ENCODE measurements around the gene DYNC1I1. TPM values are rescaled to one million over a fixed set of nuclear protein-coding genes. Genes with fewer than 3 reads are reported as not detected.

DYNC1I1 gene
- total RNA-seq, 1 experiment from 2014 or later, result 3.6 TPM

GRCh38 chr7:95927756-95928155, 155.4 kb downstream of the DYNC1I1 start:
- no peaks in the 10 kb centered on the region for H3K27me3 ChIP-seq (replicated peaks; ENCODE audit: insufficient read depth, low read depth, low read length, poor library complexity)
- no TSS peak for BruUV-seq (replicated peaks)
- ChIA-PET CTCF (no interaction called here), POLR2A (ENCODE audit: low non-redundant PET) (no interaction called here)
- H3K27ac ChIP-seq (ENCODE audit: low read depth, low read length, poor library complexity, severe bottlenecking), result no peak overlapping the region
- no peak overlapping the region for H3K4me3 ChIP-seq (ENCODE audit: low read depth, low read length, poor library complexity, severe bottlenecking)
- no peak for DNase-seq (ENCODE audit: low spot score)
- intact Hi-C loops (cut with micrococcal nuclease; ENCODE audit: unreplicated experiment), result loop anchor here (10.0 kb wide), 1 partner anchor 47 kb away; no protein-coding TSS in a partner anchor
- TF ChIP-seq, protein P1, sequence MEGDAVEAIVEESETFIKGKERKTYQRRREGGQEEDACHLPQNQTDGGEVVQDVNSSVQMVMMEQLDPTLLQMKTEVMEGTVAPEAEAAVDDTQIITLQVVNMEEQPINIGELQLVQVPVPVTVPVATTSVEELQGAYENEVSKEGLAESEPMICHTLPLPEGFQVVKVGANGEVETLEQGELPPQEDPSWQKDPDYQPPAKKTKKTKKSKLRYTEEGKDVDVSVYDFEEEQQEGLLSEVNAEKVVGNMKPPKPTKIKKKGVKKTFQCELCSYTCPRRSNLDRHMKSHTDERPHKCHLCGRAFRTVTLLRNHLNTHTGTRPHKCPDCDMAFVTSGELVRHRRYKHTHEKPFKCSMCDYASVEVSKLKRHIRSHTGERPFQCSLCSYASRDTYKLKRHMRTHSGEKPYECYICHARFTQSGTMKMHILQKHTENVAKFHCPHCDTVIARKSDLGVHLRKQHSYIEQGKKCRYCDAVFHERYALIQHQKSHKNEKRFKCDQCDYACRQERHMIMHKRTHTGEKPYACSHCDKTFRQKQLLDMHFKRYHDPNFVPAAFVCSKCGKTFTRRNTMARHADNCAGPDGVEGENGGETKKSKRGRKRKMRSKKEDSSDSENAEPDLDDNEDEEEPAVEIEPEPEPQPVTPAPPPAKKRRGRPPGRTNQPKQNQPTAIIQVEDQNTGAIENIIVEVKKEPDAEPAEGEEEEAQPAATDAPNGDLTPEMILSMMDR (conservative IDR thresholded peaks at IDR 0.05; ENCODE audit: low read depth, low read length), result no peak
- TF ChIP-seq EZH2 (IDR thresholded peaks at IDR 0.05; ENCODE audit: borderline replicate concordance, low read depth, low read length, poor library complexity, severe bottlenecking), result no peak
- peaks cover 26% of the 10 kb centered on the region for H3K4me1 ChIP-seq (ENCODE audit: insufficient read depth, low read length, poor library complexity, severe bottlenecking)
- no peaks in the 10 kb centered on the region for H3K9me3 ChIP-seq (ENCODE audit: low read depth, low read length, poor library complexity, severe bottlenecking)
- H3K36me3 ChIP-seq (ENCODE audit: insufficient read depth, low read length, poor library complexity, severe bottlenecking), result no peaks in the 10 kb centered on the region

DNA sequence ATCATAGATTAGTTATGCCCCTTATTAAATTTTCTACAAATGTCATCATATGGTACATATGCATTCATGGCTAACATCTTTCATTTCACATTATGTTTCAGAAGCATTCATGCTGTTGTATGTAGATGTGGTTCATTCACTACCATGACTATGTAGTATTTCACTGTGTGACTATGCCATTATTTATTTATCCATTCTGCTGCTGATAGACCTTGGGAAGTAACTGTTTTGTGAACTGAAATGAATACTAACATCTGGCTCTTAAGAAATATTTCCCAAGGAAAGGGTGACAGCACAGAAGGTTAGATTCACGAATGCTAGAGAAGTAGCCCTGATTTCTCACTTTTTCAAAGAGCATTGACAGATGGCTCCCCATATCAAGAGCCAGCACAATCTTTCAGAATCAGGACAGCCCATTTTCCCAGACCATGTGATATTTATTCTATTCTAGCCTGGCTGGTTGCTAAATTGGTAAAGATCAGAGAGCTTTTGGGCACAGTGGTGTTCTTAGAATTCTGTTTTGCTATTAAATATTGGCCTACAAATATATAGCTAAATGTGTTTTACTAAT, 157.4 kb downstream of the DYNC1I1 start:
- CTCF ChIA-PET, result no interaction called here
- no peak for DNase-seq (ENCODE audit: low spot score)
- TF ChIP-seq, protein P1 (conservative IDR thresholded peaks at IDR 0.05; ENCODE audit: low read depth, low read length), result no peak
- TF ChIP-seq EZH2 (IDR thresholded peaks at IDR 0.05; ENCODE audit: borderline replicate concordance, low read depth, low read length, poor library complexity, severe bottlenecking), result no peak
- H3K4me3 ChIP-seq (ENCODE audit: low read depth, low read length, poor library complexity, severe bottlenecking), result no peak overlapping the region
- POLR2A ChIA-PET (ENCODE audit: low non-redundant PET), result no interaction called here
- no peaks in the 10 kb centered on the region for H3K36me3 ChIP-seq (ENCODE audit: insufficient read depth, low read length, poor library complexity, severe bottlenecking)
- BruUV-seq (replicated peaks), result no TSS peak
- H3K4me1 ChIP-seq (ENCODE audit: insufficient read depth, low read length, poor library complexity, severe bottlenecking), result peaks cover 24% of the 10 kb centered on the region
- no peaks in the 10 kb centered on the region for H3K9me3 ChIP-seq (ENCODE audit: low read depth, low read length, poor library complexity, severe bottlenecking)
- H3K27me3 ChIP-seq (replicated peaks; ENCODE audit: insufficient read depth, low read depth, low read length, poor library complexity), result no peaks in the 10 kb centered on the region
- intact Hi-C loops (cut with micrococcal nuclease; ENCODE audit: unreplicated experiment), result loop anchor here (10.0 kb wide), 1 partner anchor 45 kb away; no protein-coding TSS in a partner anchor
- no peak overlapping the region for H3K27ac ChIP-seq (ENCODE audit: low read depth, low read length, poor library complexity, severe bottlenecking)

- no peaks in the 10 kb centered on the region for H3K36me3 ChIP-seq (ENCODE audit: insufficient read depth, low read length, poor library complexity, severe bottlenecking)
- H3K27me3 ChIP-seq (replicated peaks; ENCODE audit: insufficient read depth, low read depth, low read length, poor library complexity), result no peaks in the 10 kb centered on the region
- H3K4me3 ChIP-seq (ENCODE audit: low read depth, low read length, poor library complexity, severe bottlenecking), result no peak overlapping the region
- ChIA-PET CTCF (no interaction called here), POLR2A (ENCODE audit: low non-redundant PET) (no interaction called here)
- no peak for TF ChIP-seq EZH2 (IDR thresholded peaks at IDR 0.05; ENCODE audit: borderline replicate concordance, low read depth, low read length, poor library complexity, severe bottlenecking)
- TF ChIP-seq, protein P1 (conservative IDR thresholded peaks at IDR 0.05; ENCODE audit: low read depth, low read length), result no peak
- no peak for DNase-seq (ENCODE audit: low spot score)
- peaks cover 11% of the 10 kb centered on the region for H3K4me1 ChIP-seq (ENCODE audit: insufficient read depth, low read length, poor library complexity, severe bottlenecking)
- H3K27ac ChIP-seq (ENCODE audit: low read depth, low read length, poor library complexity, severe bottlenecking), result no peak overlapping the region
- H3K9me3 ChIP-seq (ENCODE audit: low read depth, low read length, poor library complexity, severe bottlenecking), result no peaks in the 10 kb centered on the region
- intact Hi-C loops (cut with micrococcal nuclease; ENCODE audit: unreplicated experiment), result no loop called here
- no TSS peak for BruUV-seq (replicated peaks)
Measured at GRCh38 chr7:95931460-95932232, 159.3 kb downstream of the DYNC1I1 start.

Data from A673 (cell line).